Trophoblast cell (in vitro differentiated cells and primary cell): Measurements from ENCODE around the gene PTH1R.

Experiments
- DNase-seq, 2 donors: peaks; one replicate each; pipeline ENCODE4 v3.0.0-alpha.2; 2016
- H2AFZ ChIP-seq: 2 replicates; pipeline ENCODE4 v1.6.1; 2013; ENCODE audit warnings: low read length, moderate library complexity, mild to moderate bottlenecking; ENCODE audit not compliant: insufficient read depth, poor library complexity
- H2AK5ac ChIP-seq: 2 replicates; pipeline ENCODE4 v1.6.1; 2013; ENCODE audit warnings: mild to moderate bottlenecking, low read length
- H2BK120ac ChIP-seq: 2 replicates; pipeline ENCODE4 v1.6.1; 2013; ENCODE audit warnings: low read length, mild to moderate bottlenecking, moderate library complexity; ENCODE audit not compliant: insufficient read depth, poor library complexity
- H2BK12ac ChIP-seq: 2 replicates; pipeline ENCODE4 v1.6.1; 2013; ENCODE audit warnings: mild to moderate bottlenecking, low read length, moderate library complexity
- H2BK5ac ChIP-seq: 2 replicates; pipeline ENCODE4 v1.6.1; 2013; ENCODE audit warnings: low read length, low read depth, moderate library complexity, mild to moderate bottlenecking; ENCODE audit not compliant: poor library complexity
- H3K14ac ChIP-seq: 2 replicates; pipeline ENCODE4 v1.6.1; 2013; ENCODE audit warnings: mild to moderate bottlenecking, low read length
- H3K18ac ChIP-seq: 2 replicates; pipeline ENCODE4 v1.6.1; 2013; ENCODE audit warnings: mild to moderate bottlenecking, low read length
- H3K23ac ChIP-seq: 2 replicates; pipeline ENCODE4 v1.6.1; 2013; ENCODE audit warnings: low read length
- H3K27ac ChIP-seq: 2 replicates; pipeline ENCODE4 v1.5.1; 2013; ENCODE audit warnings: low read depth, mild to moderate bottlenecking, inconsistent platforms, low read length, moderate library complexity
- H3K27me3 ChIP-seq: 2 replicates; pipeline ENCODE4 v1.6.1; 2013; ENCODE audit warnings: inconsistent platforms, mild to moderate bottlenecking, low read length, moderate library complexity; ENCODE audit not compliant: insufficient read depth
- H3K36me3 ChIP-seq, 2 experiments: 1 replicate in 1 of 2; 2 replicates in 1 of 2; pipeline ENCODE4 v1.6.1; 2013; ENCODE audit warnings: low read length in 2 of 2, mild to moderate bottlenecking in 2 of 2, moderate library complexity in 1 of 2; ENCODE audit not compliant: insufficient read depth in 2 of 2, control insufficient read depth in 1 of 2
- H3K4ac ChIP-seq: 2 replicates; pipeline ENCODE4 v1.6.1; 2013; ENCODE audit warnings: low read depth, mild to moderate bottlenecking, low read length, moderate library complexity
- H3K4me1 ChIP-seq, 2 experiments: 1 replicate in 1 of 2; 2 replicates in 1 of 2; pipeline ENCODE4 v1.6.1; 2013; ENCODE audit warnings: low read length in 2 of 2, mild to moderate bottlenecking in 2 of 2, moderate library complexity in 1 of 2; ENCODE audit not compliant: insufficient read depth in 2 of 2, control insufficient read depth in 1 of 2
- H3K4me2 ChIP-seq: 2 replicates; pipeline ENCODE4 v1.6.1; 2013; ENCODE audit warnings: inconsistent platforms, mild to moderate bottlenecking, low read length, moderate library complexity
- H3K4me3 ChIP-seq: 2 replicates; pipeline ENCODE4 v1.5.1; 2013; ENCODE audit warnings: mild to moderate bottlenecking, low read depth, low read length, inconsistent platforms
- H3K79me1 ChIP-seq: one replicate; pipeline ENCODE4 v1.6.1; 2013; ENCODE audit warnings: low read length
- H3K79me2 ChIP-seq: 2 replicates; pipeline ENCODE4 v1.6.1; 2013; ENCODE audit warnings: low read length, mild to moderate bottlenecking; ENCODE audit not compliant: control insufficient read depth, insufficient read depth, poor library complexity
- H3K9ac ChIP-seq: 2 replicates; pipeline ENCODE4 v1.6.1; 2013; ENCODE audit warnings: mild to moderate bottlenecking, low read length
- H3K9me3 ChIP-seq: 2 replicates; pipeline ENCODE4 v1.6.1; 2013; ENCODE audit warnings: low read depth, mild to moderate bottlenecking, control low read depth, inconsistent platforms, low read length; ENCODE audit not compliant: insufficient read depth
- H4K12ac ChIP-seq: 2 replicates; pipeline ENCODE4 v1.6.1; 2013; ENCODE audit warnings: low read depth, mild to moderate bottlenecking, low read length, moderate library complexity
- H4K8ac ChIP-seq: 2 replicates; pipeline ENCODE4 v1.6.1; 2013; ENCODE audit warnings: low read depth, mild to moderate bottlenecking, low read length, moderate library complexity
- H4K91ac ChIP-seq: one replicate; pipeline ENCODE4 v1.6.1; 2013; ENCODE audit warnings: low read depth, mild to moderate bottlenecking, low read length, moderate library complexity
- WGBS: extraction: QIAGEN DNeasy Blood & Tissue Kit; methylation state at CpG from one replicate; pipeline ENCODE4 v1.1.7; 2013; ENCODE audit warnings: missing lambda C conversion rate; ENCODE audit not compliant: insufficient read length, insufficient coverage; ENCODE audit errors: extremely low coverage; 5-methylcytosine and 5-hydroxymethylcytosine counted together

Gene PTH1R

GRCh38 chr3:46934498-46935167 lies 57.1 kb downstream of the PTH1R start:
- Histone ChIP-seq H2BK120ac (no peak overlapping the region), H3K4ac (peak overlapping the region; percentile 22), H3K36me3 (peaks cover 35 to 38% of the 10 kb centered on the region in 2 experiments), H3K9ac (no peak overlapping the region), H3K14ac (no peak overlapping the region), H3K4me1 (peaks cover 39 to 40% of the 10 kb centered on the region in 2 experiments), H3K9me3 (no peaks in the 10 kb centered on the region), H3K18ac (peak overlapping the region; percentile 77), H2AFZ (no peak overlapping the region), H4K12ac (no peak overlapping the region), H2AK5ac (no peak overlapping the region), H2BK5ac (no peak overlapping the region), H3K79me1 (peaks cover 3% of the 10 kb centered on the region), H3K23ac (no peak overlapping the region), H3K27me3 (no peaks in the 10 kb centered on the region), H3K4me3 (no peak overlapping the region), H4K8ac (no peak overlapping the region), H3K27ac (no peak overlapping the region), H3K4me2 (no peak overlapping the region), H3K79me2 (peaks cover 3% of the 10 kb centered on the region), H4K91ac (no peak overlapping the region), H2BK12ac (peak overlapping the region; percentile 74)
- DNase-seq, result no peak
- WGBS, result no CpG with 5 or more reads among the region's 8 CpGs

- no CpG with 5 or more reads among the region's 7 CpGs for WGBS
- Histone ChIP-seq H3K79me1 (peaks cover 3% of the 10 kb centered on the region), H2AFZ (no peak overlapping the region), H3K27ac (no peak overlapping the region), H2BK120ac (peak overlapping the region; percentile 9), H2AK5ac (peak overlapping the region; percentile 73), H3K9me3 (no peaks in the 10 kb centered on the region), H2BK5ac (peak overlapping the region; percentile 28), H4K91ac (peak overlapping the region; percentile 36), H3K27me3 (no peaks in the 10 kb centered on the region), H3K79me2 (peaks cover 3% of the 10 kb centered on the region), H4K12ac (no peak overlapping the region), H3K4me2 (peak overlapping the region; percentile 13), H3K9ac (no peak overlapping the region), H3K36me3 (peaks cover 40 to 45% of the 10 kb centered on the region in 2 experiments), H3K4me3 (no peak overlapping the region), H2BK12ac (peak overlapping the region; percentile 74), H3K18ac (peak overlapping the region; percentile 77), H3K14ac (no peak overlapping the region), H4K8ac (peak overlapping the region; percentile 43), H3K4ac (peak overlapping the region; percentile 67), H3K23ac (no peak overlapping the region), H3K4me1 (peaks cover 37 to 38% of the 10 kb centered on the region in 2 experiments)
- DNase-seq, result peak; percentile 80 to 82
These were observed 57.8 kb downstream of the PTH1R start for GRCh38 chr3:46935168-46935858.

GRCh38 chr3:46935989-46936558 lies 58.6 kb downstream of the PTH1R start:
- no peak for DNase-seq
- H2AK5ac ChIP-seq, result no peak overlapping the region
- no peak overlapping the region for H2BK12ac ChIP-seq
- no peak overlapping the region for H4K8ac ChIP-seq
- H3K4me1 ChIP-seq, result peaks cover 29 to 30% of the 10 kb centered on the region in 2 experiments
- no peak overlapping the region for H4K91ac ChIP-seq
- peaks cover 3% of the 10 kb centered on the region for H3K79me2 ChIP-seq
- H2AFZ ChIP-seq, result no peak overlapping the region
- no CpG with 5 or more reads among the region's 7 CpGs for WGBS
- no peaks in the 10 kb centered on the region for H3K27me3 ChIP-seq
- H3K79me1 ChIP-seq, result peaks cover 3% of the 10 kb centered on the region
- no peak overlapping the region for H3K23ac ChIP-seq
- no peak overlapping the region for H3K14ac ChIP-seq
- H3K36me3 ChIP-seq, result peaks cover 47 to 52% of the 10 kb centered on the region in 2 experiments
- H2BK5ac ChIP-seq, result no peak overlapping the region
- H2BK120ac ChIP-seq, result no peak overlapping the region
- no peak overlapping the region for H4K12ac ChIP-seq
- H3K9ac ChIP-seq, result no peak overlapping the region
- no peaks in the 10 kb centered on the region for H3K9me3 ChIP-seq
- H3K4ac ChIP-seq, result no peak overlapping the region
- no peak overlapping the region for H3K18ac ChIP-seq
- H3K4me3 ChIP-seq, result no peak overlapping the region
- peak overlapping the region; percentile 3 for H3K27ac ChIP-seq
- no peak overlapping the region for H3K4me2 ChIP-seq

DNA sequence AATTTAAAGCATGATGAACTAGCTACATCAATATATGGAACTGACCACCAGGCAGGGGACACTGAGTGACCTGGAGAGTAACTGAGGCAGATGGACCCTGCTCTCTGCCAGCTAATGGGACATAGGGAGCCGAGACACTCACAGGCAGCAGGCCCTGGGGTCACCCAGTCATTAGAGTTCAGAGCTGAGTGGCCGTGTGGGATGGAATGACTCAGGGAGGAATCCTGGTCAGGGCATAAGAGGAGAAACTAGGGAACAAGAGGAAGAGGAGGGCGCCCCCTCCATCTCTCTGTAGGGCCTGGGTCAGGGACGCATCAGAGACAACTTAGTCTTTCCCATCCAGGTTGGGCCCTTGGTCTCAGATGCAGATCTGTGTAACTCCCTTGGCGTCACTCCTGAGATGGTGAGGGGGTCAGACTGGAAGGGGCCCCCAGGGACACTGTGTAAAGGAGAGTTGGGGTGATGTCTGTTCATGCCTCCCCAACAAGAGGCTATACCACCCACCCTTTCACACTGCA lies 59.3 kb downstream of the PTH1R start:
- H4K91ac ChIP-seq, result no peak overlapping the region
- no peak overlapping the region for H3K18ac ChIP-seq

More for the DNA sequence above, 59.3 kb downstream of the PTH1R start:
- H3K27ac ChIP-seq, result no peak overlapping the region
- H4K8ac ChIP-seq, result no peak overlapping the region
- no peak overlapping the region for H3K9ac ChIP-seq
- H3K4me1 ChIP-seq, result peaks cover 23 to 24% of the 10 kb centered on the region in 2 experiments
- peaks cover 3% of the 10 kb centered on the region for H3K79me2 ChIP-seq
- no peak overlapping the region for H4K12ac ChIP-seq
- no peak overlapping the region for H3K4me2 ChIP-seq
- H3K4ac ChIP-seq, result no peak overlapping the region
- H2BK12ac ChIP-seq, result no peak overlapping the region
- DNase-seq, result no peak
- no peak overlapping the region for H3K14ac ChIP-seq
- H2AK5ac ChIP-seq, result no peak overlapping the region
- H2AFZ ChIP-seq, result no peak overlapping the region
- H3K79me1 ChIP-seq, result peaks cover 3% of the 10 kb centered on the region
- H3K36me3 ChIP-seq, result peaks cover 47 to 52% of the 10 kb centered on the region in 2 experiments
- no peak overlapping the region for H2BK5ac ChIP-seq
- H3K9me3 ChIP-seq, result no peaks in the 10 kb centered on the region
- no peak overlapping the region for H3K4me3 ChIP-seq
- no peak overlapping the region for H3K23ac ChIP-seq
- H3K27me3 ChIP-seq, result no peaks in the 10 kb centered on the region
- no peak overlapping the region for H2BK120ac ChIP-seq
- WGBS, result no CpG with 5 or more reads among the region's 5 CpGs
